HCT116 (cell line): Measurements from ENCODE around the gene AMER2. TPM values are rescaled to one million over a fixed set of nuclear protein-coding genes. Genes with fewer than 3 reads are reported as not detected.

Experiments used
- ATAC-seq: fragments of 200-7000 bp; cut with Tn5 transposase; 2 replicates; pipeline ENCODE4 v1.9.1; 2020; ENCODE audit warnings: mild to moderate bottlenecking, moderate library complexity
- BruUV-seq: library from RNA; stranded (reverse); fragments of 400-500 nt; replicated peaks from 2 replicates; lab custom pipeline; 2021; lab: Mats Ljungman, UMichigan
- CTCF ChIA-PET: fragments of 300-600 bp; sonication (Branson Sonifier 250); formaldehyde crosslinking; loops from one replicate; lab custom pipeline; 2021; ENCODE audit warnings: antibody characterized with exemption; lab: Charles Lee
- POLR2A ChIA-PET: fragments of 300-600, 350-600 bp; sonication (Branson Sonifier 250); formaldehyde crosslinking; loops from one replicate; lab custom pipeline; 2021; ENCODE audit warnings: antibody characterized with exemption; lab: Charles Lee
- RAD21 ChIA-PET, 2 experiments: fragments of 300-600 bp; sonication (Branson Sonifier 250); formaldehyde crosslinking; loops; one replicate each; lab custom pipeline; 2023; ENCODE audit warnings: low total read pairs in 2 of 2; ENCODE audit not compliant: uncharacterized antibody in 2 of 2, unreplicated experiment in 2 of 2, low non-redundant PET in 1 of 2; lab: Charles Lee
- DNase-seq: peaks from one replicate; pipeline ENCODE4 v3.0.0-alpha.2; 2010; ENCODE audit warnings: low read depth, low spot score
- H2AFZ ChIP-seq: fragments of 200-600 bp; shearing (Covaris generic), sonication (generic); 2 replicates; pipeline ENCODE4 v1.6.1; 2017; ENCODE audit warnings: low read depth, mixed run types, mixed read lengths, antibody characterized with exemption, low read length; ENCODE audit not compliant: poor library complexity, severe bottlenecking
- H3K27ac ChIP-seq: 2 replicates; pipeline ENCODE4 v1.5.1; 2012; ENCODE audit warnings: low read depth, low read length
- H3K27me3 ChIP-seq: fragments of 200-600 bp; sonication (generic); 2 replicates; pipeline ENCODE4 v1.6.1; 2016; ENCODE audit warnings: mixed run types, low read length, mixed read lengths; ENCODE audit not compliant: insufficient read depth
- H3K36me3 ChIP-seq, 2 experiments: fragments of 200-500 bp in 1 of 2; fragments of 200-600 bp in 1 of 2; sonication (Bioruptor generic) in 1 of 2; sonication (generic) in 1 of 2; 2 replicates each; pipeline versions ENCODE4 v1.5.1 to v1.6.1; 2014 to 2016; ENCODE audit warnings: low read length in 2 of 2, inconsistent platforms in 1 of 2, mixed read lengths in 1 of 2, mixed run types in 1 of 2; ENCODE audit not compliant: insufficient read depth in 2 of 2, control insufficient read depth in 1 of 2
- H3K4me1 ChIP-seq, 2 experiments: fragments of 200-600 bp in 1 of 2; sonication (generic) in 1 of 2; 2 replicates each; pipeline versions ENCODE4 v1.5.1 to v1.6.1; 2012 to 2017; ENCODE audit warnings: low read length in 2 of 2, inconsistent platforms in 1 of 2, mild to moderate bottlenecking in 1 of 2, mixed read lengths in 1 of 2, mixed run types in 1 of 2, moderate library complexity in 1 of 2; ENCODE audit not compliant: insufficient read depth in 2 of 2, control insufficient read depth in 1 of 2
- H3K4me2 ChIP-seq: fragments of 200-600 bp; sonication (generic); 2 replicates; pipeline ENCODE4 v1.6.1; 2017; ENCODE audit warnings: mixed run types, low read length, mixed read lengths
- H3K4me3 ChIP-seq, 2 experiments: fragments of 200-600 bp in 1 of 2; sonication (generic) in 1 of 2; replicated peaks in 1 of 2; 2 replicates each; pipeline ENCODE4 v1.5.1; 2011 to 2016; ENCODE audit warnings: low read length in 2 of 2, control low read depth in 1 of 2, low read depth in 1 of 2, mild to moderate bottlenecking in 1 of 2, mixed read lengths in 1 of 2, mixed run types in 1 of 2
- H3K79me2 ChIP-seq: fragments of 200-600 bp; sonication (generic); 2 replicates; pipeline ENCODE4 v1.6.1; 2017; ENCODE audit warnings: mild to moderate bottlenecking, mixed run types, low read length, moderate library complexity, mixed read lengths; ENCODE audit not compliant: insufficient read depth
- H3K9ac ChIP-seq: fragments of 200-600 bp; sonication (generic); 2 replicates; pipeline ENCODE4 v1.6.1; 2016; ENCODE audit warnings: low read length, mixed read lengths
- H3K9me2 ChIP-seq: fragments of 200-600 bp; sonication (generic), shearing (Covaris generic); 2 replicates; pipeline ENCODE4 v1.6.1; 2017; ENCODE audit warnings: mixed run types, mild to moderate bottlenecking, moderate library complexity; ENCODE audit not compliant: insufficient read depth
- H3K9me3 ChIP-seq, 2 experiments: fragments of 200-500 bp in 1 of 2; fragments of 200-600 bp in 1 of 2; sonication (Bioruptor generic) in 1 of 2; sonication (generic) in 1 of 2; 2 replicates each; pipeline ENCODE4 v1.6.1; 2014 to 2017; ENCODE audit warnings: low read length in 2 of 2, mixed read lengths in 2 of 2, inconsistent platforms in 1 of 2, low read depth in 1 of 2, mild to moderate bottlenecking in 1 of 2, mixed run types in 1 of 2, moderate library complexity in 1 of 2; ENCODE audit not compliant: control insufficient read depth in 1 of 2, insufficient read depth in 1 of 2
- H4K20me1 ChIP-seq: fragments of 200-600 bp; sonication (generic), shearing (Covaris generic); 2 replicates; pipeline ENCODE4 v1.6.1; 2017; ENCODE audit warnings: mixed run types, mild to moderate bottlenecking, moderate library complexity; ENCODE audit not compliant: insufficient read depth
- CBX3 ChIP-seq: IDR thresholded peaks from 2 replicates; pipeline ENCODE4 v1.6.1; 2012; ENCODE audit warnings: low read depth
- CEBPB ChIP-seq: IDR thresholded peaks from 2 replicates; pipeline ENCODE4 v1.6.1; 2012; ENCODE audit warnings: low read depth
- ELF1 ChIP-seq: IDR thresholded peaks from 2 replicates; pipeline ENCODE4 v1.6.1; 2012; ENCODE audit warnings: low read depth, borderline replicate concordance
- EZH2phosphoT487 ChIP-seq: fragments of 200-600 bp; IDR thresholded peaks from 2 replicates; pipeline ENCODE4 v1.6.1; 2018; ENCODE audit warnings: antibody characterized with exemption, borderline replicate concordance
- JUND ChIP-seq: IDR thresholded peaks from 2 replicates; pipeline ENCODE4 v1.6.1; 2012
- MAX ChIP-seq: IDR thresholded peaks from 2 replicates; pipeline ENCODE4 v1.6.1; 2012
- POLR2A ChIP-seq: IDR thresholded peaks from 2 replicates; pipeline ENCODE4 v1.7.0; 2011; ENCODE audit warnings: borderline replicate concordance; ENCODE audit not compliant: insufficient read depth, insufficient read length; ENCODE audit errors: extremely low read depth
- RAD21 ChIP-seq: IDR thresholded peaks from 2 replicates; pipeline ENCODE4 v1.6.1; 2012; ENCODE audit warnings: low read depth, mild to moderate bottlenecking
- REST ChIP-seq: IDR thresholded peaks from 2 replicates; pipeline ENCODE4 v1.6.1; 2012; ENCODE audit warnings: low read depth
- SP1 ChIP-seq: IDR thresholded peaks from 2 replicates; pipeline ENCODE4 v1.6.1; 2012; ENCODE audit warnings: low read depth
- ZFX ChIP-seq: fragments of 450-650 bp; IDR thresholded peaks from 2 replicates; pipeline ENCODE4 v1.6.1; 2017
- ZNF274 ChIP-seq: fragments of 200-500 bp; sonication (Bioruptor generic); IDR thresholded peaks from 2 replicates; pipeline ENCODE4 v1.6.1; 2014; ENCODE audit warnings: mild to moderate bottlenecking, low read depth, low read length, inconsistent platforms
- intact Hi-C: fragments of 100-400 bp; cut with micrococcal nuclease; formaldehyde crosslinking; loops from 2 replicates; pipeline ENCODE4 v1.10.0; 2022
- total RNA-seq: library from RNA; stranded (reverse); gene quantifications from one replicate; pipeline ENCODE4 v1.2.1, GENCODE V29; 2021; ENCODE audit not compliant: unreplicated experiment

Gene AMER2
- total RNA-seq, 1 experiment from 2014 or later = not detected

- no peak for TF ChIP-seq ELF1
These were observed 8.0 kb upstream of the AMER2 start (continued) for GRCh38 chr13:25179832-25180774.

- BruUV-seq = no TSS peak
- ATAC-seq (no peak), DNase-seq (no peak)
- Histone ChIP-seq H3K79me2 (no peaks in the 10 kb centered on the region), H3K9ac (no peak overlapping the region), H3K36me3 (no peaks in the 10 kb centered on the region), H3K9me3 (no peaks in the 10 kb centered on the region), H2AFZ (no peak overlapping the region), H3K4me2 (no peak overlapping the region), H3K27me3 (peaks cover 26% of the 10 kb centered on the region), H3K4me3 (no peak overlapping the region), H3K4me1 (no peaks in the 10 kb centered on the region), H3K9me2 (no peaks in the 10 kb centered on the region), H3K27ac (no peak overlapping the region), H4K20me1 (no peaks in the 10 kb centered on the region)
- no peak for TF ChIP-seq MAX
- TF ChIP-seq SP1 = no peak
- TF ChIP-seq REST = no peak
- no peak for TF ChIP-seq JUND
- no peak for TF ChIP-seq ELF1
- TF ChIP-seq EZH2phosphoT487 = no peak
- TF ChIP-seq POLR2A = no peak
- no peak for TF ChIP-seq RAD21
- no peak for TF ChIP-seq ZFX
- no peak for TF ChIP-seq CEBPB
- no peak for TF ChIP-seq CBX3
- TF ChIP-seq ZNF274 = no peak
- ChIA-PET POLR2A (no interaction called here), CTCF (no interaction called here), RAD21 (no interaction called here)
- intact Hi-C loops = no loop called here
These were observed 6.9 kb upstream of the AMER2 start for GRCh38 chr13:25179011-25179410.
